Uterus (tissue), 4 donors: ENCODE results near the gene LRBA. TPM values are rescaled to one million over a fixed set of nuclear protein-coding genes. Genes with fewer than 3 reads are reported as not detected.

Experiments
- DNase-seq, 2 donors: peaks; one replicate each; pipeline ENCODE4 v3.0.0-alpha.2; 2019 to 2020
- H3K27ac ChIP-seq, 2 donors: fragments of 200-600 bp; sonication (generic); 1 replicate in 1 of 2; 2 replicates in 1 of 2; pipeline ENCODE4 v1.5.1; 2016 to 2018
- H3K27me3 ChIP-seq, 2 donors: fragments of 200-600 bp; sonication (generic); one replicate each; pipeline ENCODE4 v1.5.1; 2018 to 2019; ENCODE audit warnings: control low read depth in 1 of 2
- H3K36me3 ChIP-seq, 2 donors: fragments of 200-600 bp; sonication (generic); one replicate each; pipeline ENCODE4 v1.5.1; 2019; ENCODE audit warnings: control low read depth in 1 of 2
- H3K4me1 ChIP-seq, 2 donors: fragments of 200-600 bp; sonication (generic); one replicate each; pipeline ENCODE4 v1.5.1; 2018 to 2019; ENCODE audit warnings: control low read depth in 1 of 2
- H3K4me3 ChIP-seq, 2 donors: fragments of 200-600 bp; sonication (generic); 1 replicate in 1 of 2; 2 replicates in 1 of 2; pipeline ENCODE4 v1.5.1; 2018 to 2019; ENCODE audit warnings: mild to moderate bottlenecking in 1 of 2
- H3K9me3 ChIP-seq, 2 donors: fragments of 200-600 bp; sonication (generic); one replicate each; pipeline ENCODE4 v1.5.1; 2019; ENCODE audit warnings: control low read depth in 1 of 2
- POLR2A ChIP-seq, 2 donors: fragments of 450-650 bp; IDR thresholded peaks; one replicate each; pipeline ENCODE4 v1.6.1; 2016; ENCODE audit warnings: antibody characterized with exemption in 2 of 2, mild to moderate bottlenecking in 1 of 2, moderate library complexity in 1 of 2
- intact Hi-C: fragments of 100-400 bp; cut with DNase I; formaldehyde crosslinking; loops from one replicate; pipeline ENCODE4 v1.15.1; 2023; ENCODE audit warnings: low total_unique reads
- total RNA-seq, 4 donors: library from RNA; depleted of rRNA in 3 of 4; stranded (reverse); fragments of >200 nt in 3 of 4; gene quantifications; one replicate each; pipeline versions ENCODE4 v1.1.0 to v1.2.4, GENCODE V29; 2014 to 2023
- TF ChIP-seq, protein P1 (sequence below), 4 experiments: fragments of 200-600 bp in 2 of 4; fragments of 450-650 bp in 2 of 4; sonication (generic) in 2 of 4; IDR thresholded peaks; one replicate each; pipeline ENCODE4 v1.5.1; 2016 to 2019; ENCODE audit warnings: antibody characterized with exemption in 4 of 4, mild to moderate bottlenecking in 2 of 4, moderate library complexity in 1 of 4
- donor health status: DM: yes; HTN: yes; CAD: no.

LRBA gene
- total RNA-seq, 4 donors from 2014 or later = 32.0 to 126 (median 41.7) TPM

- Histone ChIP-seq H3K4me3 (no peak overlapping the region), H3K36me3 (no peaks in the 10 kb centered on the region), H3K27me3 (no peaks in the 10 kb centered on the region), H3K27ac (no peak overlapping the region), H3K4me1 (no peaks in the 10 kb centered on the region), H3K9me3 (no peaks in the 10 kb centered on the region)
- DNase-seq = no peak
- TF ChIP-seq POLR2A (IDR thresholded peaks at IDR 0.05) = no peak
- TF ChIP-seq, protein P1, sequence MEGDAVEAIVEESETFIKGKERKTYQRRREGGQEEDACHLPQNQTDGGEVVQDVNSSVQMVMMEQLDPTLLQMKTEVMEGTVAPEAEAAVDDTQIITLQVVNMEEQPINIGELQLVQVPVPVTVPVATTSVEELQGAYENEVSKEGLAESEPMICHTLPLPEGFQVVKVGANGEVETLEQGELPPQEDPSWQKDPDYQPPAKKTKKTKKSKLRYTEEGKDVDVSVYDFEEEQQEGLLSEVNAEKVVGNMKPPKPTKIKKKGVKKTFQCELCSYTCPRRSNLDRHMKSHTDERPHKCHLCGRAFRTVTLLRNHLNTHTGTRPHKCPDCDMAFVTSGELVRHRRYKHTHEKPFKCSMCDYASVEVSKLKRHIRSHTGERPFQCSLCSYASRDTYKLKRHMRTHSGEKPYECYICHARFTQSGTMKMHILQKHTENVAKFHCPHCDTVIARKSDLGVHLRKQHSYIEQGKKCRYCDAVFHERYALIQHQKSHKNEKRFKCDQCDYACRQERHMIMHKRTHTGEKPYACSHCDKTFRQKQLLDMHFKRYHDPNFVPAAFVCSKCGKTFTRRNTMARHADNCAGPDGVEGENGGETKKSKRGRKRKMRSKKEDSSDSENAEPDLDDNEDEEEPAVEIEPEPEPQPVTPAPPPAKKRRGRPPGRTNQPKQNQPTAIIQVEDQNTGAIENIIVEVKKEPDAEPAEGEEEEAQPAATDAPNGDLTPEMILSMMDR (IDR thresholded peaks at IDR 0.05) = no peak
- intact Hi-C loops = no loop called here
Measured at GRCh38 chr4:150950657-150951288, 64.3 kb downstream of the LRBA start.

DNA sequence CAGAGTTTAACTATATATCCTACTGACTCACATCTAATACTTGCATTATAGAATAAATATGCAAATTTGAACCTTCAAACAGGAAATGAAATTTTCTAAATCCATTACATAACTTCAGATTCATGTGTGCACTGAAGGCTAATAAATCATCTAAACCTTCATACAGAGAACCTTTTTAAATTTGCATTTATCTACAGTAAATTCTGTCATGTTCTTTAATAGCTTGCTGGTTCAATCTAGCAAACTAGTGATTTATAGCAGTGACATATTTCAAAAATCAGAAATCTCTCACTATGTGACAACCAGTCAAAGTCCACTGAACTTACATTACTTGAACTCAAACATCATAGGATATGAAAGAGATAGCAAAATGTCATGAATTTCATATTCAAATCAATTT lies 65.1 kb downstream of the LRBA start:
- H3K36me3 ChIP-seq = no peaks in the 10 kb centered on the region
- H3K4me3 ChIP-seq = no peak overlapping the region
- no peak for DNase-seq
- no peaks in the 10 kb centered on the region for H3K27me3 ChIP-seq
- no peak for TF ChIP-seq POLR2A (IDR thresholded peaks at IDR 0.05)
- TF ChIP-seq, protein P1 (IDR thresholded peaks at IDR 0.05) = no peak
- no peaks in the 10 kb centered on the region for H3K9me3 ChIP-seq
- intact Hi-C loops = no loop called here
- no peaks in the 10 kb centered on the region for H3K4me1 ChIP-seq
- H3K27ac ChIP-seq = no peak overlapping the region

DNA sequence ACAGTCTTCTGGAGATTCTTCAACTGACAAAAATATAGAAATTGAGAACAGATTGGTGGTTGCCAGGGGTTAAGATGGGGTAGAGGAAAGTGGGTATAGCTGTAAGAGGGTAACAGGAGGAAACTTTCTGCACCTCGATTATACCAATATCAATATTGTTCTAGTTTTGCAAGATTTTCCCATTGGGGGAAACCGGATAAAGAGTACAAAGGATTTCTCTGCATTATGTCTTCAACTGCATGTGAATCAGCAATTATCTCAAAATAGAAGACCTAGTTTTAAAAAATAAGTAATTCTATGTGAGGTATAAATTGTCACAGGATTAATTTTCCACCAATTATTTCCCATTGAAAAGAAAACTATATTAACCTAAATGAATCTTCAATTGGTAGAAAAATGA lies 65.7 kb downstream of the LRBA start:
- no peak overlapping the region for H3K27ac ChIP-seq
- no peak for TF ChIP-seq POLR2A (IDR thresholded peaks at IDR 0.05)
- TF ChIP-seq, protein P1 (IDR thresholded peaks at IDR 0.05) = no peak

GRCh38 chr4:150948710-150949109 lies 66.4 kb downstream of the LRBA start:
- intact Hi-C loops = no loop called here
- Histone ChIP-seq H3K4me1 (no peaks in the 10 kb centered on the region), H3K36me3 (no peaks in the 10 kb centered on the region), H3K4me3 (no peak overlapping the region), H3K27me3 (no peaks in the 10 kb centered on the region), H3K27ac (no peak overlapping the region), H3K9me3 (no peaks in the 10 kb centered on the region)
- DNase-seq = no peak
- TF ChIP-seq POLR2A (IDR thresholded peaks at IDR 0.05) = no peak
- TF ChIP-seq, protein P1 (IDR thresholded peaks at IDR 0.05) = no peak

More for the DNA sequence above, 65.7 kb downstream of the LRBA start:
- no peak overlapping the region for H3K4me3 ChIP-seq
- H3K27me3 ChIP-seq = no peaks in the 10 kb centered on the region
- DNase-seq = no peak
- intact Hi-C loops = no loop called here
- H3K4me1 ChIP-seq = no peaks in the 10 kb centered on the region
- no peaks in the 10 kb centered on the region for H3K36me3 ChIP-seq
- H3K9me3 ChIP-seq = no peaks in the 10 kb centered on the region

GRCh38 chr4:150948074-150948473 lies 67.0 kb downstream of the LRBA start:
- Histone ChIP-seq H3K9me3 (no peaks in the 10 kb centered on the region), H3K4me3 (no peak overlapping the region), H3K27ac (no peak overlapping the region), H3K4me1 (no peaks in the 10 kb centered on the region), H3K27me3 (no peaks in the 10 kb centered on the region), H3K36me3 (no peaks in the 10 kb centered on the region)
- intact Hi-C loops = no loop called here
- DNase-seq = no peak
- TF ChIP-seq POLR2A (IDR thresholded peaks at IDR 0.05) = no peak
- TF ChIP-seq, protein P1 (IDR thresholded peaks at IDR 0.05) = no peak
